ENCODE results near the gene USP20.

Gene USP20

DNA sequence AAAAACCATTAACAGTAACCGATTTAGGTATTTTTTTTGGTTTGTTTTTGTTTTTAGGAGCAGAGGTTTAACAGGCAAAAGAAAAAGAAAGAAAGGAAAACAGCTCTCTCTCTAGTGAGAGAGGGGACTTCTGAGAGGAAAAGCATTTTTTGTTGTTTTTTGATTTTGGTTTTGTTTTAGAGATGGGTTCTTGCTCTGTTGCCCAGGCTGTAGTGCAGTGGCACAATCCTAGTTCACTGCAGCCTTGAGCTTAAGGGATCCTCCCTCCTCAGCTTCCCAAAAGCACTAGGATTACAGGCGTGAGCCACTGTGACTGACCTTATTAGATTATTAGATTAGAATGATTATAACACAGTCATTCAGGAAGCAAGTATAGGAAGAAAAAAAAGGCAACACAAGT is 10.1 kb downstream of the USP20 start:
- TF ChIP-seq, protein P1, sequence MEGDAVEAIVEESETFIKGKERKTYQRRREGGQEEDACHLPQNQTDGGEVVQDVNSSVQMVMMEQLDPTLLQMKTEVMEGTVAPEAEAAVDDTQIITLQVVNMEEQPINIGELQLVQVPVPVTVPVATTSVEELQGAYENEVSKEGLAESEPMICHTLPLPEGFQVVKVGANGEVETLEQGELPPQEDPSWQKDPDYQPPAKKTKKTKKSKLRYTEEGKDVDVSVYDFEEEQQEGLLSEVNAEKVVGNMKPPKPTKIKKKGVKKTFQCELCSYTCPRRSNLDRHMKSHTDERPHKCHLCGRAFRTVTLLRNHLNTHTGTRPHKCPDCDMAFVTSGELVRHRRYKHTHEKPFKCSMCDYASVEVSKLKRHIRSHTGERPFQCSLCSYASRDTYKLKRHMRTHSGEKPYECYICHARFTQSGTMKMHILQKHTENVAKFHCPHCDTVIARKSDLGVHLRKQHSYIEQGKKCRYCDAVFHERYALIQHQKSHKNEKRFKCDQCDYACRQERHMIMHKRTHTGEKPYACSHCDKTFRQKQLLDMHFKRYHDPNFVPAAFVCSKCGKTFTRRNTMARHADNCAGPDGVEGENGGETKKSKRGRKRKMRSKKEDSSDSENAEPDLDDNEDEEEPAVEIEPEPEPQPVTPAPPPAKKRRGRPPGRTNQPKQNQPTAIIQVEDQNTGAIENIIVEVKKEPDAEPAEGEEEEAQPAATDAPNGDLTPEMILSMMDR (conservative IDR thresholded peaks at IDR 0.05): no peak
- TF ChIP-seq ZFX (IDR thresholded peaks at IDR 0.05): no peak

DNA sequence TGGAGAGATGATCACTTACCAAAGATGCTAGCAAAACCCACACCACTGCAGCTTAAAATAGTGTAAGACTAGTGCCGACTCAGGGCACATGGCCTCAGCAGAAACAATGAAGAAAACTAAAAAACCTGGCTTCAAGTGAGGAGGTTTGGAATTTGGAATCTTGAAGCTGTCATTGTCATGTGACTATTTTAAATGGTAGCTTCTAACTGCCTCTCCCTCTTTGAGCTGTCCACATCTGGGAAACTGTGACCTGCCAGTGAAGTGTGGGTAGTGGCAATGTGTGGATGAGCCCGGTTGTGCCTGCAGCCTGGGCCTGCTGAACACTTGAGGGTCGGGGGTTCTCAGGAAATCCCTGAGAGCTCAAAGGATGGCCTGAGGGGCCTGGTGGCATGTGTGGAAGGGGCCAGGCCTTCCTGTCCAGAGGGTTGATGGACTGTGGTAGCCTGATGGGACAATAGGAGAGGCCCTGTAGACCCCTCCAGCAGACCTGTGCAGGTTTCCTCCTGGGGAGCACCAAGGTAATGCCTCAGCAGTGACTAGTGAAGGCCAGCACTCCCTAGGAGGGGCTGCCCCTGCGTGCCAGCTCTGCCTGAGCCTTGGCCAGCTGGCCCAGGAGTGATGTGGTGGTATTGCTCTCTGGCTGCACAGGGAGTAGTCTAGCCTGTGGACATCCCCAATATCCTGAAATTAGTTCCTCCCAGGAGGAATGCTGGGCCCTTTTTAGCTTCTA is 13.6 kb downstream of the USP20 start:
- TF ChIP-seq, protein P1 (conservative IDR thresholded peaks at IDR 0.05): no peak
- TF ChIP-seq ZFX (IDR thresholded peaks at IDR 0.05): no peak
- H3K27ac ChIP-seq: no peak overlapping the region

More for the DNA sequence above, 10.1 kb downstream of the USP20 start:
- no peak overlapping the region for H3K27ac ChIP-seq

DNA sequence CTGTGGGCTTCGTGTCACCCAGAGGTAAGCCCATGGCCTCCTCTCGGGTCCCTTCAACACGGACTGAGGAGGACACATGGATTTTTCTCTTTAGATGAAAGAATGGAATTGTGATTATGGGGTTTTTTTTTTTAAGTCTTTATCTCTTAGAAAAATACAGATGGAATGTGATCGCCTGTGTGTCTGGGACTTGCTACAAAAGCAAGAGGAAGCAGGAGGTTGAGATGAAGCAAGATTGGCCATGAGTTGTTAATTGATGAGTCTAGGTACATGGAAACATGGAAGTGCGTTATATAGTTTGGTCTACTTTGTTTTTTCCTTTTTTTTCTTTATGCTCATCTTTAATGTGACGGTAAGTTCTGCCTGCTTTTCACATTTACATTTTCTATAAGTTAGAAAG is 14.6 kb downstream of the USP20 start:
- H3K27ac ChIP-seq: no peak overlapping the region
- TF ChIP-seq, protein P1 (conservative IDR thresholded peaks at IDR 0.05): no peak
- no peak for TF ChIP-seq ZFX (IDR thresholded peaks at IDR 0.05)

DNA sequence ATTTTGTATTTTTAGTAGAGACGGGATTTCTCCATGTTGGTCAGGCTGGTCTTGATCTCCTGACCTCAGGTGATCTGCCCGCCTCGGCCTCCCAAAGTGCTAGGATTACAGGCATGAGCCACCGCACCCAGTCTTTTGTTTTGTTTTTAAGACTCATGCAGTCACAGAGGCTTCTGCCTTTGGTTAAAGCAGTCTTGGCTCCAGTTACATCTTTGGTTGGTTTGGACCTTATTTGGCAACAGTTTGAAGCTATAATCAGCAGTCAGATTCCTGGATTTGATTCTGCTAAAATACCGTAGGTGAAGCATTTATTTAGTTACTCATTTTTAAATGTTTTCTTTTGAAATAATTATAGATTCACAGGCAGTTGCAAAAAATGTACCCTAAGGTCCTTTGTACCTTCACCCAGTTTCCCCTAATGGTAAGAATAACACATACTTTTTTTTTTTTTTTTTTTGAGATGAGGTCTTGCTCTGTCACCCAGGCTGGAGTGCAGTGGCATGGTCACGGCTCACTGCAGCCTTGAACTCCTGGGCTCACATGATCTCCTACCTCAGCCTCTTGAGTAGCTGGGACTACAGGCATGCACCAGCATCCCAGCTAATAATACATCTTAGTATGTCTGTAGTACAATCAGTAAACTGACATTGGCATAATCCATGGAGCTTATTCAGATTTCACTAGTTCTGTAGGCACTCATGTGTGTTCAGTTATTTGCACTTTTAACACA is 15.7 kb downstream of the USP20 start:
- no peak overlapping the region for H3K27ac ChIP-seq

DNA sequence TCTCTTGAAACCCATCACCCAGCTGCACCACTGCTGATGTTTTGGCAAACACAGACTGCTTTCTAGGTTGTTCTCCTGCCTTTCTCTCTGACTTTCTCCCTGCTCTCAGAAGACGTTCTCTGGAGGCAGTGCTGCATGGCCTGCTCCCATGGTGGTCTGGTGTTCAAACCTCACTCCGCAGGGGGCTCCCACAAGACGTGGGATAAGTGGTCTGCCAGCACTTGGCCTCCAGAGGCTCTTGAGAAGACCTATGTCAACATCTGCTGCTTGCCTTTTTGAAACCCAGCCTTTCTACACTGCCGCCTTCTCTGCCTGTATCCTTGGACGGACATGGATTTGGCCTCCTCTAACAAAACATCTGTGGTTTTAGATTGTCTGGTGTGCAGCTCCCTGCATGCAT is 16.6 kb downstream of the USP20 start:
- no peak for TF ChIP-seq ZFX (IDR thresholded peaks at IDR 0.05)
- TF ChIP-seq, protein P1 (conservative IDR thresholded peaks at IDR 0.05): no peak
- H3K27ac ChIP-seq: no peak overlapping the region

More for the DNA sequence above, 15.7 kb downstream of the USP20 start:
- TF ChIP-seq, protein P1 (conservative IDR thresholded peaks at IDR 0.05): no peak
- no peak for TF ChIP-seq ZFX (IDR thresholded peaks at IDR 0.05)

DNA sequence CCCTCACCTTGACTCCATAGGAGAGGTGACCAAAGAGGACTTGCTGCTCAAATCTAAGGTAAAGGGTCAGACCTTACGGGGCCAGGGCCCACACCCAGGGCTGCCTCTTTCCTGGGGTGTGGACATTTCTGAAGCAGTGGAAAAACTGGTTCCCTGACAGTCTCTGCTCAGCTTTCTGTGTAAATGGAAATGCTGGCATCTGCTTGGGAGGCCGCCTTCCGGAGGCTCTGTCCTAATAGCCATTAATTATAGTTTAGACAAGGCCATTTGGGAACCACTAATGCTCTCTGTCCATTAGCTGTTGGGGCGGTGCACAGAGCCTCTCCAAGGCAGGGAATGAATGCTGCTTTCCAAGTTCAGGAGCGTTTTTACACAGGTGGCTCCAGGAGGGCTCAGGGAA is 17.3 kb downstream of the USP20 start:
- no peak overlapping the region for H3K27ac ChIP-seq
- no peak for TF ChIP-seq ZFX (IDR thresholded peaks at IDR 0.05)
- TF ChIP-seq, protein P1 (conservative IDR thresholded peaks at IDR 0.05): no peak

DNA sequence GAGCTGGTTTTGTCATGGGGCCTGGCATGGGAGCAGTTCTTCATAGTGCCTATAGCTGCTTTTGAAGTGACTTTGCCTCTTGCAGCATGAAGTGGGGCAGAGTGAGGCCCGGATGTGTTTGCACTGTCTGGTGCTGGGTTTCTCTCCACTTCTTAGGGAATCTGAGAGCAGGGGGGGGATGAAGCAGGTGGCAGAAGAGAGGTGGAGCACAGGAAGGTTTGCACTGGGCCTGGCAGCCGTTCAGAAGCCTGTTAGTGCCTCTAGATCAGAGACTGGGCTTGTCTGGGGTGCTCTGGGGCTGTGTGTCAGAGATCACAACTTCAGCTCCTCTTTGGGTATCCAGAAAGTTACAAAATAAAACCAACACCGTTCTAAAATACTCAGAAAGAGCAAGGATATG is 18.4 kb downstream of the USP20 start:
- H3K27ac ChIP-seq: no peak overlapping the region

More for the DNA sequence above, 18.4 kb downstream of the USP20 start:
- TF ChIP-seq ZFX (IDR thresholded peaks at IDR 0.05): no peak
- TF ChIP-seq, protein P1 (conservative IDR thresholded peaks at IDR 0.05): no peak

All from C4-2B (cell line).